NT2/D1 (cell line): Measurements from ENCODE around the gene OPALIN.

Experiments used
- SUZ12 ChIP-seq: IDR thresholded peaks from 2 replicates; pipeline ENCODE4 v1.6.1; 2011; ENCODE audit not compliant: insufficient read length, insufficient read depth; ENCODE audit errors: extremely low read depth
- YY1 ChIP-seq: IDR thresholded peaks from 2 replicates; pipeline ENCODE4 v1.6.1; 2011; ENCODE audit not compliant: insufficient read length, insufficient read depth

GRCh38 chr10:96324447-96324846 is 34.4 kb downstream of the OPALIN start:
- no peak for TF ChIP-seq YY1
- no peak for TF ChIP-seq SUZ12
